NT2/D1 (cell line): Measurements from ENCODE around the gene CAMTA1.

Experiments
- SUZ12 ChIP-seq: IDR thresholded peaks from 2 replicates; pipeline ENCODE4 v1.6.1; 2011; ENCODE audit not compliant: insufficient read length, insufficient read depth; ENCODE audit errors: extremely low read depth
- YY1 ChIP-seq: IDR thresholded peaks from 2 replicates; pipeline ENCODE4 v1.6.1; 2011; ENCODE audit not compliant: insufficient read length, insufficient read depth
- ZNF274 ChIP-seq: IDR thresholded peaks from 2 replicates; pipeline ENCODE4 v1.6.1; 2011; ENCODE audit warnings: mild to moderate bottlenecking, low read depth, low read length

DNA sequence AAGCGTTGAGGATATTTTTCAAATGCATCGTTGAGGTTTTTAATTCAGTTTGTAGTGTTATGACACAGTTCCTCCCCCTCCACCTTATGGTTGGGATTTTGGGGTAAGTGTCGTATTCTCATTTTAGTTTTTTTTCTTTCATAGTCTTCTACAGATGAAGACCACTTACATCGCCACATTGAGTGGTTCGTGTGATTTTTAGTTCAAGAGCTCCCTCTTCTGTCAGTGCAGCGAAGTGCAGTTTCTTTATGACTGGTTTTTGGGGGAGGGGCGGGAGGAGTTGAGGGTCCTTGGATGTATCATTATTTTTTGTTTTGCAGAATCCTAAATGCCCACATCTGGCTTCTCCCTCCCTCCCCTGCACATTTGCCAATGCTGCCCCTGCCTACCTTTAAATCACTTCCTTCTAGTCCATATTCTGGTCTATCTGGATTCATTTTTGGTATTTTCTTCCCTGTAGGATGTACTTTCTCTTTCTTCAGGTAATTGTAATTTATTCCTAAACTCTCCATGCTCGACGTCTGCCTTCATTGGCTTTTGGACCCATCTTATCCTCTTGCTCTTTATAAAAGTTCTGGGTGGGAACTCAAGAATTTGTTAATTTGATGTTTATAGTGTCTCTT is 433.1 kb downstream of the CAMTA1 start:
- no peak for TF ChIP-seq ZNF274
- no peak for TF ChIP-seq SUZ12
- TF ChIP-seq YY1, result no peak
